Measurements from ENCODE around the gene GOLGA8G.
"Not testable (repeated sequence)": the region's sequence is repeated elsewhere in the genome, so short reads cannot be mapped to it uniquely, and the experiment has no call there.

The GOLGA8G gene, protein sequence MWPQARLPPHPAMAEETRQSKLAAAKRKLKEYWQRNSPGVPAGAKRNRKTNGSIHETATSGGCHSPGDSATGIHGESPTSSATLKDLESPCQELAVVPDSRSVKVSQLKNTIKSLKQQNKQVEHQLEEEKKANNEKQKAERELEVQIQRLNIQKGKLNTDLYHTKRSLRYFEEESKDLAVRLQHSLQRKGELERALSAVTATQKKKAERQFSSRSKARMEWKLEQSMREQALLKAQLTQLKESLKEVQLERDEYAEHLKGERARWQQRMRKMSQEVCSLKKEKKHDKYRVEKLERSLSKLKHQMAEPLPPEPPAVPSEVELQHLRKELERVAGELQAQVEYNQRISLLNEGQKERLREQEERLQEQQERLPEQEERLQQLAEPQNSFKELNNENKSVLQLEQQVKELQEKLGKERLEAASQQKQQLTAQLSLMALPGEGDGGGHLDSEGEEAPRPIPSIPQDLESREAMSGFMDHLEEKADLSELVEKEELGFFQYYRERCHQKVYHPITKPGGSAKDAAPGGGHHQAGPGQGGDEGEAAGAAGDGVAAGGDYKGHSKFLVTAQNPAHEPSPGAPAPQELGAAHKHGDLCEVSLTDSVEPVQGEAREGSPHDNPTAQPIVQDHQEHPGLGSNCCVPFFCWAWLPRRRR

GRCh38 chr15:28532954-28533353, at the start of gene GOLGA8G:
Gene GOLGA8G (minus strand): TSS chr15:28532971. CDS start chr15:28532909, 62 bp downstream.
- H3K4me3 Mint-ChIP-seq; H3K36me3 Mint-ChIP-seq; ATAC-seq (replicated peaks); DNase-seq; H3K4me1 Mint-ChIP-seq; H3K27me3 Mint-ChIP-seq; H3K9me3 Mint-ChIP-seq; H3K27ac Mint-ChIP-seq: not testable (repeated sequence)

- not testable (repeated sequence) for H3K4me3 Mint-ChIP-seq; H3K27ac Mint-ChIP-seq; H3K36me3 Mint-ChIP-seq; H3K4me1 Mint-ChIP-seq; ATAC-seq (replicated peaks); H3K27me3 Mint-ChIP-seq; DNase-seq; H3K9me3 Mint-ChIP-seq
These were observed 40.6 kb upstream of the GOLGA8G start for GRCh38 chr15:28573351-28573750.

DNA sequence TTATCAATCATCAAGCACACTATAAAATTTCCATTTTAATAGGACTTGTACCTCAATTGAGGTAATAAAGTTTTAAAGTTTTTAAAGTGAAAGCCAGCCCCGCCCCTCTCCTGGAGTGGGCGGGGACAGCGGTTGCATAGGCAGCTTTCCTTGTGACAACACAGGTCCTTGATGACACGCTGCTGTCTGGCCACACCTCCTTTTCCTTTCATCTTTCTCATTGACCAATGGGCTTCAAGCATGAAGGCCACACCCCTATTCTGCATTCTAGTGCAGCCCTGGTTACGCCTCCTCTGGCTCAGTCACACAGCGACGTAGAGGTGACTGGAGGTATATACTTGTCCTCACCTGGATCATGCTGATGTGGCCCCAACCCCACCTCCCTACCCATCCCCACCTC, 20.5 kb upstream of the GOLGA8G start, which contains the start of gene GOLGA6L25:
GOLGA6L25 (plus strand) TSS at position 301 of the 400 bp plus-strand sequence; CDS start at position 362, 61 bp downstream.
- H3K27ac Mint-ChIP-seq; H3K4me1 Mint-ChIP-seq; H3K27me3 Mint-ChIP-seq; H3K36me3 Mint-ChIP-seq; DNase-seq; ATAC-seq (replicated peaks); H3K9me3 Mint-ChIP-seq; H3K4me3 Mint-ChIP-seq: not testable (repeated sequence)

DNA sequence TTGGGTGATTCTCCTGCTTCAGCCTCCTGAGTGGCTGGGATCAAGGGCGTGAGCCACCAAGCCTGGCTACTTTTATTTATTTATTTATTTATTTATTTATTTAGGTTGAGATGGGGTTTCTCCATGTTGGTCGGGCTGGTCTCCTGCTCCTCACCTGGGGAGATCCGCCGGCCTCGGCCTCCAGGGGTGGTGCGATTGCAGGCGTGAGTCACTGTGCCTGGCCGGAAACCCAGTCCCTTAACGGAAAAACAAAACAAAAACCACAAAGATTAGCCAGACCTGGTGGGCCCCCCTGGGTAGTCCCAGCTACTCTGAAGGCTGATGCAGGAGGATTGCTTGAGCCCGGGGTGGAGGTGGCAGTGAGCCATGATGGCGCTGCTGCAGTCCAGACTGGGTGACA, 17.6 kb downstream of the GOLGA8G start:
- ATAC-seq (replicated peaks); H3K36me3 Mint-ChIP-seq; H3K27me3 Mint-ChIP-seq; H3K9me3 Mint-ChIP-seq; H3K4me1 Mint-ChIP-seq; DNase-seq; H3K27ac Mint-ChIP-seq; H3K4me3 Mint-ChIP-seq: not testable (repeated sequence)

GRCh38 chr15:28514128-28514527, 18.6 kb downstream of the GOLGA8G start:
- H3K27me3 Mint-ChIP-seq; H3K4me3 Mint-ChIP-seq; H3K9me3 Mint-ChIP-seq; H3K36me3 Mint-ChIP-seq; ATAC-seq (replicated peaks); H3K4me1 Mint-ChIP-seq; DNase-seq; H3K27ac Mint-ChIP-seq: not testable (repeated sequence)

- H3K27me3 Mint-ChIP-seq; H3K4me3 Mint-ChIP-seq; H3K36me3 Mint-ChIP-seq; DNase-seq; ATAC-seq (replicated peaks); H3K27ac Mint-ChIP-seq; H3K4me1 Mint-ChIP-seq; H3K9me3 Mint-ChIP-seq: not testable (repeated sequence)
These were observed 24.4 kb downstream of the GOLGA8G start for GRCh38 chr15:28508217-28508889.

DNA sequence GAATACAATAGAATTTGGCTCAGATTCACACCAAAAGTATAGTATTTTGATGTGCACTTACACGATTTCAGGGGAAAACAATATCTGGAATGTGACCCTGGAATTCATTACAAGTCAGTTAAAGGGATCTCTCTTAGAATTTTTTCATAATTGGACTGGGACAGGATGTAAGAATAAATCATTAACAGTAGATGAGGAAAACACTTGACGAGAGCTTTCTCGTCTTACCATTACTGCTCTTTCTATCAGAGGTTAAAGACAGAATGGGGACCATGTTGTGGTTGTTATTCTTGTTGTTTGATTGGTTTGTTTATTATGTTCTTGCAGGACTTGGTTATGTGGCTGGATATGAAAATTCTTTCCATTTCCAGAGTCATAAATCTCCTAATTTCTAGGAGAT, 51.4 kb downstream of the GOLGA8G start:
- H3K4me3 Mint-ChIP-seq; H3K9me3 Mint-ChIP-seq; H3K36me3 Mint-ChIP-seq; DNase-seq; H3K4me1 Mint-ChIP-seq; ATAC-seq (replicated peaks); H3K27ac Mint-ChIP-seq; H3K27me3 Mint-ChIP-seq: not testable (repeated sequence)

All from stimulated activated naive B cell treated with anti-CD40 and anti-IgM and Interleukin-4, amounts not matched to agents 10 μg/mL and 1 μg/mL and 100 μg/mL, for 72 hours (primary cell).